Fibroblast of mammary gland (primary cell): Measurements from ENCODE around the gene FYN.

ENCODE experiments used
- DNase-seq: peaks from one replicate; pipeline ENCODE4 v3.0.0-alpha.2; 2010; ENCODE audit warnings: low read depth
- H3K4me3 ChIP-seq: 2 replicates; pipeline ENCODE4 v1.5.1; 2011; ENCODE audit warnings: low read depth, mild to moderate bottlenecking, low read length, moderate library complexity; ENCODE audit not compliant: control insufficient read depth
- CTCF ChIP-seq: conservative IDR thresholded peaks from 2 replicates; pipeline ENCODE4 v1.5.1; 2011; ENCODE audit warnings: low read depth, low read length, inconsistent platforms; ENCODE audit not compliant: control insufficient read depth, insufficient read depth

Gene FYN

GRCh38 chr6:111674883-111675282 is 198.4 kb downstream of the FYN start:
- DNase-seq: no peak
- H3K4me3 ChIP-seq: no peak overlapping the region
- no peak for TF ChIP-seq CTCF

- TF ChIP-seq CTCF: no peak
- no peak overlapping the region for H3K4me3 ChIP-seq
- no peak for DNase-seq
Measured at GRCh38 chr6:111674413-111674812, 198.8 kb downstream of the FYN start.

GRCh38 chr6:111673937-111674336 is 199.3 kb downstream of the FYN start:
- H3K4me3 ChIP-seq: no peak overlapping the region
- TF ChIP-seq CTCF: no peak
- DNase-seq: no peak

GRCh38 chr6:111673532-111673931 is 199.7 kb downstream of the FYN start:
- no peak for DNase-seq
- no peak overlapping the region for H3K4me3 ChIP-seq
- no peak for TF ChIP-seq CTCF

- H3K4me3 ChIP-seq: no peak overlapping the region
- TF ChIP-seq CTCF: no peak
- no peak for DNase-seq
Measured at GRCh38 chr6:111672761-111673450, 200.3 kb downstream of the FYN start.

GRCh38 chr6:111669326-111669725 is 203.9 kb downstream of the FYN start:
- DNase-seq: no peak
- no peak for TF ChIP-seq CTCF
- no peak overlapping the region for H3K4me3 ChIP-seq

- no peak for DNase-seq
- peak; percentile 20 for TF ChIP-seq CTCF
- H3K4me3 ChIP-seq: no peak overlapping the region
Measured at GRCh38 chr6:111668410-111668809, 204.8 kb downstream of the FYN start.
